Measurements from ENCODE around the gene LAMA2.
A peak's percentile ranks its signal among the peaks of the same experiment; 100 is the strongest.

The LAMA2 gene

DNA sequence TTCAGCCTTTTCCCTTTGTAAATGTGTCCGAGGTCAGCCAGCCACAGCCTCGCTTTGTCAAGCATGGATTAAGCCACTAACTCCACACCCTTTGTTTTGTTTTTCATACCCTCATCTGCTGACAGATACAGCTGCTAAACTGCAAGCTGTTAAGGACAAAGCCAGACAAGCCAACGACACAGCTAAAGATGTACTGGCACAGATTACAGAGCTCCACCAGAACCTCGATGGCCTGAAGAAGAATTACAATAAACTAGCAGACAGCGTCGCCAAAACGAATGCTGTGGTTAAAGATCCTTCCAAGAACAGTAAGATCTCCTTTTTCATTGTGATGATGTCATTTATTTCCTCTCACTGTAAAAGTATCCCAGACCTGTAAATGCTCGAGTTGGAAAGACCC lies 557.8 kb downstream of the LAMA2 start:
- TF ChIP-seq, protein P1, sequence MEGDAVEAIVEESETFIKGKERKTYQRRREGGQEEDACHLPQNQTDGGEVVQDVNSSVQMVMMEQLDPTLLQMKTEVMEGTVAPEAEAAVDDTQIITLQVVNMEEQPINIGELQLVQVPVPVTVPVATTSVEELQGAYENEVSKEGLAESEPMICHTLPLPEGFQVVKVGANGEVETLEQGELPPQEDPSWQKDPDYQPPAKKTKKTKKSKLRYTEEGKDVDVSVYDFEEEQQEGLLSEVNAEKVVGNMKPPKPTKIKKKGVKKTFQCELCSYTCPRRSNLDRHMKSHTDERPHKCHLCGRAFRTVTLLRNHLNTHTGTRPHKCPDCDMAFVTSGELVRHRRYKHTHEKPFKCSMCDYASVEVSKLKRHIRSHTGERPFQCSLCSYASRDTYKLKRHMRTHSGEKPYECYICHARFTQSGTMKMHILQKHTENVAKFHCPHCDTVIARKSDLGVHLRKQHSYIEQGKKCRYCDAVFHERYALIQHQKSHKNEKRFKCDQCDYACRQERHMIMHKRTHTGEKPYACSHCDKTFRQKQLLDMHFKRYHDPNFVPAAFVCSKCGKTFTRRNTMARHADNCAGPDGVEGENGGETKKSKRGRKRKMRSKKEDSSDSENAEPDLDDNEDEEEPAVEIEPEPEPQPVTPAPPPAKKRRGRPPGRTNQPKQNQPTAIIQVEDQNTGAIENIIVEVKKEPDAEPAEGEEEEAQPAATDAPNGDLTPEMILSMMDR (IDR thresholded peaks at IDR 0.05; ENCODE audit: extremely low read depth, missing control alignments), result no peak
- no peak for DNase-seq (ENCODE audit: low spot score)

DNA sequence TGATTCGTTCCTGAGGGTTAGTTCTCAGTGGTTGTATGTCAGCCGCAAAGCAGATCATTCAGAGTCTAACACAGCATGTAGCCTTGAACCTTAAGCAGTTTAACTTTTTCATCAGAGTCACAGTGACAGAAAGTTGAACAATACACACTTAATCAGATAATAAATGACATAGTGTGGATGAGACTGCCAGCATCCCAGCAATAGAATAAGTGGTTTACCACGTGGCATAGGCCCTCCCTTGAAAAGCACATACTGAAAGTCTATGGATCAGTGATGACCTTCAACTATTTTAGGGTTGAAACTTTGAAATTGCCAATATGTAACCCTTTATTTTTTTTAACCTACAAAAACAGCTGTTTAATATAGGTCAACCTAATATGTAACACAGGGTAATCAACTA lies 561.7 kb downstream of the LAMA2 start:
- TF ChIP-seq, protein P1 (IDR thresholded peaks at IDR 0.05; ENCODE audit: extremely low read depth, missing control alignments), result no peak
- DNase-seq (ENCODE audit: low spot score), result no peak

DNA sequence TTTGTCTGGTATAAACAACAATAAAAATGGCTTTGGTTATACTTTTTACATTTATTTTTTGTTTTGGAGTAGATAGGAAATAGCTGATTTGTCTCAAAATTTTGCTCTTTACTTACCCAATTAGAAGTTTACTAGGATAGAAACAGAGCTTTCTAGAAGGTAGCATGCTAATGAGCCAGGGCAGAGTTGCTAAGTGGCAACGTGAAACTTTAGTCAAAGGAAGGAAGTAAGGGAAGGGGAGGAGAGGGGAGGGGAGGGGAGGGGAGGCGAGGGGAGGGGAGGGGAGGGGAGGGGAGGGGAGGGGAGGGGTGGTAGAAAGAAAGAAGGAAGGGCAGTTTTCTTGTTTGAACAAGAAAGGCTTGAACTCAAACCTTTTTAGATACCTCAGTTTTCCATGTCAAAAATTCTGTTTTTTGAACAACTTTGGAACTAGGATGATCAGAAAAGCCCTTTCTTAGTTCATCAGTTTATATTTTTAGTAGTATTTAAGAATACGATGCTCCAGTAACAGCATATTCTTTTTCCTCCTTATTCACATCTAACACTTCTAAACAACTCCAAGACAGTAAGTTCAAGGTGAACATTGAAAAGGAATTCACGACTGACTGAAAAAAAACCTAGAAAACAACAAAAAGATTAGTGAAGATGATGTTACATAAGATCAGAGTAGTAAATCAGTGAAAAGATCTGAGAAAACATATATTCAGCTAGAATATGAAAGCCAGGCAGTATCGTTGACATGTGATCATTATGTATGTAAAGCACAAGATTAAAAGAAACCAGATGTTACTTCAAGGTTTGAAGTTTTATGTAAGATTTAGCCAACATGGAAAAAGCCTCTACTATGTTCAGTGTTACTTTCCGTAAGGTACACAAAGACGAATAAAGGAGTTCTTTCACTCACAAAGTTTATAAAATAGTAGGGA lies 563.6 kb downstream of the LAMA2 start:
- DNase-seq (ENCODE audit: low spot score), result no peak
- TF ChIP-seq, protein P1 (IDR thresholded peaks at IDR 0.05; ENCODE audit: extremely low read depth, missing control alignments), result no peak

DNA sequence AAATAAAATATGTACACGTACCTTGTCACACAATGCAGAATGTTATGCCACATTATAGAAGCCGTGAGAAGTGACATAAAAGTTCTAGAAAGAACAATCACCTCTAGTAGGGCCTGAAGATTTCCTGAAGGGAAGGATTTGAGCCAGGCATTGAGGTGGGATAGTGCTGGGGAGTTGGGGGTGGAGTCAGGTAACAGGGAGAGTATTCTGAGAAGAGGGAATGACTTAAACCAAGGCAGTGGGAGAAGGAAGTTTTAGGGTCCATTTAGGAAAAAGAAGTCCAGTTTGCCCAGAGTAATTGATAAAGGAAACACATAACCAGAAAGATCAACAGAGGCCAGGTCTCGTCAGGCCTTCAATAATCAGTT lies 564.2 kb downstream of the LAMA2 start:
- TF ChIP-seq, protein P1 (IDR thresholded peaks at IDR 0.05; ENCODE audit: extremely low read depth, missing control alignments), result no peak
- DNase-seq (ENCODE audit: low spot score), result no peak

DNA sequence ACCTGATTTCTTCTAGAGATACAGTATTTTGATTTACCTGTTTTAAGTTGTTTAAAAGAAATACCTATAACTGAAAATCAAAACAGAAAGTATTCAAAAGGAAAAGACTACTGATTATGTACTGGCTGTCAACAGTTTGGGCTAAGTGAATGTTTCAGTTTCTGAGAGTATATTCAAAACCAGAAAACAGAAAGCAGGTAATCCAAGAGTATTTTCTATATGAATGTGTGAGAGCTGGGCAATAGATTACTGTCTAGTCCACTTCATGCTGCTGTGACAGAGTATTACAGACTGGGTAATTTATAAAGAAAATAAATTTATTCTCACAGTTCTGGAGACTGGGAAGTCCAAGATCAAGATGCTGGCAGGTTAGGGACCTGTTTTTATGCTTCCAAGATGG lies 566.0 kb downstream of the LAMA2 start:
- DNase-seq (ENCODE audit: low spot score), result peak; percentile 73
- TF ChIP-seq, protein P1 (IDR thresholded peaks at IDR 0.05; ENCODE audit: extremely low read depth, missing control alignments), result no peak

DNA sequence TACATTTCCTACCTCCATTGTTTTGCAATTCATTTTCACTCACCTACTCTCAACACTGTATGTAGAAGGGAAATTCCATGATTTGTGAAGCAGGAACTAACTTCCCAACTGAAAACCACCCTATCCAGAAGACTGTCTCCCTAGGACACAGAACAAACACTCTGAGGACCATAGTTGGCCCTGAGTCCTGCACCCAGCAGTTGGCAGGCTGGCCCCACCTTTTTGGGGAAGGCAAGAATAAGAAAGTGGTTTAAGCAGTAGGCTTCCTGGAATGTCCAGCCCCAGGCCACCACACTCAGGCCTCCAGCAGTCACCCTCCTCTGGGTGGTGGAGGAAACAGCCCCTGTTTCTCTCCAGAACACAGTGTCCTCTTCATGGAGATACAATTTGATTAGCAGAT lies 568.2 kb downstream of the LAMA2 start:
- DNase-seq (ENCODE audit: low spot score), result no peak
- TF ChIP-seq, protein P1 (IDR thresholded peaks at IDR 0.05; ENCODE audit: extremely low read depth, missing control alignments), result no peak

DNA sequence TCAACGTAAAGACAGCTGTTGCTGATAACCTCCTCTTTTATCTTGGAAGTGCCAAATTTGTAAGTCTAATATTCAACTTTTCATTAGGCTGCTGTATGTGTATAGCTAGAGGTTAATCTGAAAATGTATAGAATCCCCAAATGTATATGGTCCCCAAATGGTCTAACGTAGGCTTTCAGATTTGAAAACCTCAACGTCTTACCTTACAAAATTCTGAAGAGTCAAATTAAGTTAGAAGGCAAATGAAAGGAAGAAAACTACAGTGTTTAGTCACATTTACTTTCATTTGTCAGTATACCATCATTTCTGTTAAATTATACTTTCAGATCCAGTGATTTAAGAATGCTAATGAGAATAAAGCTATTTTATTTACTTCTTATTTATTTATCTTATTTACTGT lies 570.1 kb downstream of the LAMA2 start:
- TF ChIP-seq, protein P1 (IDR thresholded peaks at IDR 0.05; ENCODE audit: extremely low read depth, missing control alignments), result no peak
- no peak for DNase-seq (ENCODE audit: low spot score)
